ENCODE results near the gene RHAG.
"Not testable (repeated sequence)": the region's sequence is repeated elsewhere in the genome, so short reads cannot be mapped to it uniquely, and the experiment has no call there.

GRCh38 chr6:49664054-49664453, 27.4 kb upstream of the RHAG start:
- not testable (repeated sequence) for TF ChIP-seq CTCF (IDR thresholded peaks at IDR 0.05); TCF7 (CRISPR knock-in tag; IDR thresholded peaks at IDR 0.05; ENCODE audit: low read depth); ZNF232 (CRISPR knock-in tag; IDR thresholded peaks at IDR 0.05); ATF2 (CRISPR knock-in tag; IDR thresholded peaks at IDR 0.05; ENCODE audit: borderline replicate concordance, low read depth); NFYB (CRISPR knock-in tag; conservative IDR thresholded peaks at IDR 0.05; ENCODE audit: low read depth); E2F1 (CRISPR knock-in tag; IDR thresholded peaks at IDR 0.05); FOXK1 (CRISPR knock-in tag; IDR thresholded peaks at IDR 0.05); ZNF263 (CRISPR knock-in tag; IDR thresholded peaks at IDR 0.05; ENCODE audit: low read depth); ZBTB43 (CRISPR knock-in tag; IDR thresholded peaks at IDR 0.05); E2F5 (CRISPR knock-in tag; IDR thresholded peaks at IDR 0.05); ZNF121 (CRISPR knock-in tag; IDR thresholded peaks at IDR 0.05); ESRRA (CRISPR knock-in tag; IDR thresholded peaks at IDR 0.05; ENCODE audit: borderline replicate concordance)

Data from WTC11 (cell line).